ENCODE results near the gene ZMYND15.

- no peak for TF ChIP-seq ZNF121 (CRISPR knock-in tag; IDR thresholded peaks at IDR 0.05)
- TF ChIP-seq ZNF496 (CRISPR knock-in tag; IDR thresholded peaks at IDR 0.05; ENCODE audit: insufficient replicate concordance) = no peak
- no peak for TF ChIP-seq ATF3 (CRISPR knock-in tag; IDR thresholded peaks at IDR 0.05)
Observed at GRCh38 chr17:4790705-4791088, 51.1 kb downstream of the ZMYND15 start.
